ENCODE data around the gene KRT20. TPM values are rescaled to one million over a fixed set of nuclear protein-coding genes. Genes with fewer than 3 reads are reported as not detected.

The KRT20 gene
- total RNA-seq (not detected), polyA plus RNA-seq (not detected)

- Histone ChIP-seq H3K9ac (ENCODE audit: low read depth in 1 of 2, low read length in 2 of 2) (no peak within 1 kb of the TSS), H3K9me3 (ENCODE audit: control insufficient read depth in 4 of 4, low read length in 3 of 4) (no peaks in the 10 kb centered on the region), H3K36me3 (ENCODE audit: control insufficient read depth in 4 of 4, insufficient read depth in 3 of 4, low read depth in 1 of 4, low read length in 3 of 4) (no peaks in the 10 kb centered on the region), H3K4me1 (ENCODE audit: control insufficient read depth in 4 of 4, insufficient read depth in 4 of 4, low read length in 3 of 4) (no peaks in the 10 kb centered on the region), H3K4me3 (ENCODE audit: low read depth in 1 of 3, low read length in 3 of 3) (no peak within 1 kb of the TSS), H3K27ac (ENCODE audit: low read depth in 1 of 2, low read length in 2 of 2) (no peak within 1 kb of the TSS), H3K27me3 (ENCODE audit: control insufficient read depth in 4 of 4, insufficient read depth in 4 of 4, low read length in 3 of 4) (peaks cover 0 to 5% (median 0%) of the 10 kb centered on the region in 4 donors)
- TF ChIP-seq, protein P1, sequence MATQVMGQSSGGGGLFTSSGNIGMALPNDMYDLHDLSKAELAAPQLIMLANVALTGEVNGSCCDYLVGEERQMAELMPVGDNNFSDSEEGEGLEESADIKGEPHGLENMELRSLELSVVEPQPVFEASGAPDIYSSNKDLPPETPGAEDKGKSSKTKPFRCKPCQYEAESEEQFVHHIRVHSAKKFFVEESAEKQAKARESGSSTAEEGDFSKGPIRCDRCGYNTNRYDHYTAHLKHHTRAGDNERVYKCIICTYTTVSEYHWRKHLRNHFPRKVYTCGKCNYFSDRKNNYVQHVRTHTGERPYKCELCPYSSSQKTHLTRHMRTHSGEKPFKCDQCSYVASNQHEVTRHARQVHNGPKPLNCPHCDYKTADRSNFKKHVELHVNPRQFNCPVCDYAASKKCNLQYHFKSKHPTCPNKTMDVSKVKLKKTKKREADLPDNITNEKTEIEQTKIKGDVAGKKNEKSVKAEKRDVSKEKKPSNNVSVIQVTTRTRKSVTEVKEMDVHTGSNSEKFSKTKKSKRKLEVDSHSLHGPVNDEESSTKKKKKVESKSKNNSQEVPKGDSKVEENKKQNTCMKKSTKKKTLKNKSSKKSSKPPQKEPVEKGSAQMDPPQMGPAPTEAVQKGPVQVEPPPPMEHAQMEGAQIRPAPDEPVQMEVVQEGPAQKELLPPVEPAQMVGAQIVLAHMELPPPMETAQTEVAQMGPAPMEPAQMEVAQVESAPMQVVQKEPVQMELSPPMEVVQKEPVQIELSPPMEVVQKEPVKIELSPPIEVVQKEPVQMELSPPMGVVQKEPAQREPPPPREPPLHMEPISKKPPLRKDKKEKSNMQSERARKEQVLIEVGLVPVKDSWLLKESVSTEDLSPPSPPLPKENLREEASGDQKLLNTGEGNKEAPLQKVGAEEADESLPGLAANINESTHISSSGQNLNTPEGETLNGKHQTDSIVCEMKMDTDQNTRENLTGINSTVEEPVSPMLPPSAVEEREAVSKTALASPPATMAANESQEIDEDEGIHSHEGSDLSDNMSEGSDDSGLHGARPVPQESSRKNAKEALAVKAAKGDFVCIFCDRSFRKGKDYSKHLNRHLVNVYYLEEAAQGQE (IDR thresholded peaks at IDR 0.05) = no peak
- TF ChIP-seq HNF4A (conservative IDR thresholded peaks at IDR 0.05) = no peak
- no peak for TF ChIP-seq GABPA (IDR thresholded peaks at IDR 0.05 in 1 of 2, conservative IDR thresholded peaks at IDR 0.05 in 1 of 2)
- no peak for TF ChIP-seq NR2F2 (IDR thresholded peaks at IDR 0.05)
- TF ChIP-seq ATF3 (IDR thresholded peaks at IDR 0.05) = no peak
- no peak for DNase-seq (ENCODE audit: low spot score)
- 82% methylated on average over 23 of the region's 23 CpGs for WGBS
Measured at GRCh38 chr17:40884708-40885512, at the start of gene KRT20. KRT20 (minus strand) TSS chr17:40885242; CDS start chr17:40885185, 57 bp downstream.

- Histone ChIP-seq H3K4me1 (ENCODE audit: control insufficient read depth in 4 of 4, insufficient read depth in 4 of 4, low read length in 3 of 4) (no peaks in the 10 kb centered on the region), H3K9me3 (ENCODE audit: control insufficient read depth in 4 of 4, low read length in 3 of 4) (no peaks in the 10 kb centered on the region), H3K36me3 (ENCODE audit: control insufficient read depth in 4 of 4, insufficient read depth in 3 of 4, low read depth in 1 of 4, low read length in 3 of 4) (no peaks in the 10 kb centered on the region), H3K9ac (ENCODE audit: low read depth in 1 of 2, low read length in 2 of 2) (no peak overlapping the region), H3K4me3 (ENCODE audit: low read depth in 1 of 3, low read length in 3 of 3) (no peak overlapping the region), H3K27me3 (ENCODE audit: control insufficient read depth in 4 of 4, insufficient read depth in 4 of 4, low read length in 3 of 4) (no peaks in the 10 kb centered on the region), H3K27ac (ENCODE audit: low read depth in 1 of 2, low read length in 2 of 2) (no peak overlapping the region)
- DNase-seq (ENCODE audit: low spot score) = no peak
- TF ChIP-seq EGR1 (IDR thresholded peaks at IDR 0.05; ENCODE audit: low read depth in 2 of 2) = no peak
- TF ChIP-seq, protein P2, sequence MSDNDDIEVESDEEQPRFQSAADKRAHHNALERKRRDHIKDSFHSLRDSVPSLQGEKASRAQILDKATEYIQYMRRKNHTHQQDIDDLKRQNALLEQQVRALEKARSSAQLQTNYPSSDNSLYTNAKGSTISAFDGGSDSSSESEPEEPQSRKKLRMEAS (IDR thresholded peaks at IDR 0.05) = no peak
- TF ChIP-seq, protein P3, sequence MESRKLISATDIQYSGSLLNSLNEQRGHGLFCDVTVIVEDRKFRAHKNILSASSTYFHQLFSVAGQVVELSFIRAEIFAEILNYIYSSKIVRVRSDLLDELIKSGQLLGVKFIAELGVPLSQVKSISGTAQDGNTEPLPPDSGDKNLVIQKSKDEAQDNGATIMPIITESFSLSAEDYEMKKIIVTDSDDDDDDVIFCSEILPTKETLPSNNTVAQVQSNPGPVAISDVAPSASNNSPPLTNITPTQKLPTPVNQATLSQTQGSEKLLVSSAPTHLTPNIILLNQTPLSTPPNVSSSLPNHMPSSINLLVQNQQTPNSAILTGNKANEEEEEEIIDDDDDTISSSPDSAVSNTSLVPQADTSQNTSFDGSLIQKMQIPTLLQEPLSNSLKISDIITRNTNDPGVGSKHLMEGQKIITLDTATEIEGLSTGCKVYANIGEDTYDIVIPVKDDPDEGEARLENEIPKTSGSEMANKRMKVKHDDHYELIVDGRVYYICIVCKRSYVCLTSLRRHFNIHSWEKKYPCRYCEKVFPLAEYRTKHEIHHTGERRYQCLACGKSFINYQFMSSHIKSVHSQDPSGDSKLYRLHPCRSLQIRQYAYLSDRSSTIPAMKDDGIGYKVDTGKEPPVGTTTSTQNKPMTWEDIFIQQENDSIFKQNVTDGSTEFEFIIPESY (IDR thresholded peaks at IDR 0.05) = no peak
- 72% methylated on average over 2 of the region's 2 CpGs for WGBS
Measured at GRCh38 chr17:40932608-40933007, 47.6 kb upstream of the KRT20 start.

GRCh38 chr17:40931311-40931710 is 46.3 kb upstream of the KRT20 start:
- DNase-seq (ENCODE audit: low spot score) = no peak
- Histone ChIP-seq H3K27me3 (ENCODE audit: control insufficient read depth in 4 of 4, insufficient read depth in 4 of 4, low read length in 3 of 4) (no peaks in the 10 kb centered on the region), H3K9ac (ENCODE audit: low read depth in 1 of 2, low read length in 2 of 2) (no peak overlapping the region), H3K36me3 (ENCODE audit: control insufficient read depth in 4 of 4, insufficient read depth in 3 of 4, low read depth in 1 of 4, low read length in 3 of 4) (no peaks in the 10 kb centered on the region), H3K4me3 (ENCODE audit: low read depth in 1 of 3, low read length in 3 of 3) (no peak overlapping the region), H3K27ac (ENCODE audit: low read depth in 1 of 2, low read length in 2 of 2) (no peak overlapping the region), H3K4me1 (ENCODE audit: control insufficient read depth in 4 of 4, insufficient read depth in 4 of 4, low read length in 3 of 4) (no peaks in the 10 kb centered on the region), H3K9me3 (ENCODE audit: control insufficient read depth in 4 of 4, low read length in 3 of 4) (no peaks in the 10 kb centered on the region)
- WGBS = 57% methylated on average over 3 of the region's 3 CpGs
- TF ChIP-seq FOXA1 (IDR thresholded peaks at IDR 0.05) (no peak), RAD21 (IDR thresholded peaks at IDR 0.05) (no peak), TAF1 (conservative IDR thresholded peaks at IDR 0.05) (no peak)
- TF ChIP-seq, protein P1 (IDR thresholded peaks at IDR 0.05) = no peak
- TF ChIP-seq, protein P3 (IDR thresholded peaks at IDR 0.05) = no peak
